Measurements from ENCODE around the gene TEX26.

GRCh38 chr13:30908416-30908980, 24.0 kb upstream of the TEX26 start:
- TF ChIP-seq CTCF (IDR thresholded peaks at IDR 0.05) (no peak), POLR2A (IDR thresholded peaks at IDR 0.05) (no peak)
